Esophagus muscularis mucosa (tissue), 4 donors: Measurements from ENCODE around the gene ZNF624. TPM values are rescaled to one million over a fixed set of nuclear protein-coding genes. Genes with fewer than 3 reads are reported as not detected.
"Not testable (repeated sequence)": the region's sequence is repeated elsewhere in the genome, so short reads cannot be mapped to it uniquely, and the experiment has no call there.

Experiments used
- DNase-seq: peaks from one replicate; pipeline ENCODE4 v3.0.0-alpha.2; 2017; ENCODE audit errors: extremely low spot score
- H3K27ac ChIP-seq, 4 donors: fragments of 200-600 bp; sonication (generic); replicated peaks in 1 of 4; 1 replicate in 3 of 4; 2 replicates in 1 of 4; pipeline ENCODE4 v1.5.1; 2016 to 2019; ENCODE audit warnings: mild to moderate bottlenecking in 1 of 4
- H3K27me3 ChIP-seq, 4 donors: fragments of 200-600 bp; sonication (generic); one replicate each; pipeline versions ENCODE4 v1.5.1 to v1.6.0; 2016 to 2019
- H3K36me3 ChIP-seq, 4 donors: fragments of 200-600 bp; sonication (generic); one replicate each; pipeline ENCODE4 v1.5.1; 2016 to 2019
- H3K4me1 ChIP-seq, 4 donors: fragments of 200-600 bp; sonication (generic); one replicate each; pipeline ENCODE4 v1.5.1; 2016 to 2019
- H3K4me3 ChIP-seq, 4 donors: fragments of 200-600 bp; sonication (generic); 1 replicate in 2 of 4; 2 replicates in 2 of 4; pipeline ENCODE4 v1.5.1; 2016 to 2019; ENCODE audit warnings: mild to moderate bottlenecking in 4 of 4, moderate library complexity in 1 of 4
- H3K9me3 ChIP-seq, 4 donors: fragments of 200-600 bp; sonication (generic); 1 replicate in 3 of 4; 2 replicates in 1 of 4; pipeline ENCODE4 v1.5.1; 2016 to 2019
- EP300 ChIP-seq: sonication (generic); formaldehyde crosslinking; IDR thresholded peaks from one replicate; pipeline ENCODE4 v1.6.1; 2017; ENCODE audit warnings: antibody characterized with exemption
- POLR2A ChIP-seq: fragments of 450-650 bp; IDR thresholded peaks from one replicate; pipeline ENCODE4 v1.6.1; 2017; ENCODE audit warnings: antibody characterized with exemption, moderate library complexity, mild to moderate bottlenecking, low read depth
- POLR2AphosphoS5 ChIP-seq, 2 donors: sonication (generic); formaldehyde crosslinking; IDR thresholded peaks; one replicate each; pipeline ENCODE4 v1.6.1; 2017; ENCODE audit warnings: antibody characterized with exemption in 2 of 2
- WGBS: methylation state at CpG from one replicate; pipeline ENCODE4 v1.1.5; 2018; 5-methylcytosine and 5-hydroxymethylcytosine counted together
- intact Hi-C: fragments of 100-400 bp; cut with DNase I; formaldehyde crosslinking; loops from one replicate; pipeline ENCODE4 v1.15.1; 2023
- total RNA-seq, 4 donors: library from RNA; depleted of rRNA; stranded (reverse); fragments of >200 nt; gene quantifications; one replicate each; pipeline versions ENCODE4 v1.1.0 to v1.2.1, GENCODE V29; 2016
- TF ChIP-seq, protein P1 (sequence below), 3 experiments: fragments of 200-600 bp in 2 of 3; fragments of 450-650 bp in 1 of 3; sonication (generic) in 2 of 3; IDR thresholded peaks; one replicate each; pipeline ENCODE4 v1.5.1; 2017 to 2019; ENCODE audit warnings: antibody characterized with exemption in 3 of 3, mild to moderate bottlenecking in 2 of 3, moderate library complexity in 1 of 3

Gene ZNF624
- total RNA-seq = 1 to 10 TPM; 1.2 to 4.5 (median 2.5) TPM

DNA sequence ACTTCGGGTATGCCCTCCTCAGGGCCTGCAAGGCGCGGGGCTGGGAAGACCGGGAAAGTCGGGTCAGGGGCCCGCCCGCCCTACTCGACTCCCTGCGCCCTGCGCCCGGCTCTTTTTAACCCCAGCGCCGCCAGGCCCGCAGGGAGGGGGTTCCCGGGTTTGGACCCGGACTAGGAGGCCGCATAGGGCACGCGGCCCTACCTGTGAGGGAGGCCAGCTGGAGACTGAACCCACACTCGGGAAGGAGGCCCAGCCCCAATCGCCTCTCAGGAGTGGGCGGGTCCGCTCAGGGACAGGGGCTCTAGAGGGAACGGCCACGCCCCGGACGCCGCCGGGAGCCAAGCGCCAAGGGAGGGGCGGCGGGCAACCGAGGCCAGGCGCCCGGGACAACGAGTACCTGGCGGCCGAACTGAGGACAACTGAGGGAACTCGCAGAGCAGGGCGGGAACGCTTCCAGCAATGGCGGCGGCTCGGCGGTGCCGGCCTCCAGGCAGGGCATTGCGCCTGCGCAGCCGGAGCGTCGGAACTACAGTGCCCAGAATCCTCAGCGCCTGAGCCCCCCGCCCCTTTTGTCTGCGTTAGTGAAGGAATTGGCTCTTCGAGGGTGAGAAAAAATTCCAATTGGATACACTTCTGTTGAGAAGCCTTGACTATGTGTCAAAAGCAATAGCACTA is at the start of gene ZNF624:
ZNF624 (minus strand) TSS at position 484 of the 675 bp plus-strand sequence.
- peak; percentile 97 for DNase-seq
- Histone ChIP-seq H3K27me3 (no peaks in the 10 kb centered on the region), H3K27ac (peak within 1 kb of the TSS; percentile 94 to 95 (median 94)), H3K9me3 (no peaks in the 10 kb centered on the region), H3K4me3 (peak within 1 kb of the TSS; percentile 75 to 78 (median 76)), H3K4me1 (peaks cover 6 to 21% (median 19%) of the 10 kb centered on the region in 4 donors), H3K36me3 (no peaks in the 10 kb centered on the region)
- intact Hi-C loops = loop anchor here (5.0 kb wide), 1 partner anchor 66 kb away; no protein-coding TSS in a partner anchor
- 0% methylated on average over 21 of the region's 55 CpGs for WGBS
- TF ChIP-seq EP300 (peak; percentile 73), POLR2AphosphoS5 (IDR thresholded peaks at IDR 0.05) (peak; percentile 91 to 96), POLR2A (no peak)
- TF ChIP-seq, protein P1, sequence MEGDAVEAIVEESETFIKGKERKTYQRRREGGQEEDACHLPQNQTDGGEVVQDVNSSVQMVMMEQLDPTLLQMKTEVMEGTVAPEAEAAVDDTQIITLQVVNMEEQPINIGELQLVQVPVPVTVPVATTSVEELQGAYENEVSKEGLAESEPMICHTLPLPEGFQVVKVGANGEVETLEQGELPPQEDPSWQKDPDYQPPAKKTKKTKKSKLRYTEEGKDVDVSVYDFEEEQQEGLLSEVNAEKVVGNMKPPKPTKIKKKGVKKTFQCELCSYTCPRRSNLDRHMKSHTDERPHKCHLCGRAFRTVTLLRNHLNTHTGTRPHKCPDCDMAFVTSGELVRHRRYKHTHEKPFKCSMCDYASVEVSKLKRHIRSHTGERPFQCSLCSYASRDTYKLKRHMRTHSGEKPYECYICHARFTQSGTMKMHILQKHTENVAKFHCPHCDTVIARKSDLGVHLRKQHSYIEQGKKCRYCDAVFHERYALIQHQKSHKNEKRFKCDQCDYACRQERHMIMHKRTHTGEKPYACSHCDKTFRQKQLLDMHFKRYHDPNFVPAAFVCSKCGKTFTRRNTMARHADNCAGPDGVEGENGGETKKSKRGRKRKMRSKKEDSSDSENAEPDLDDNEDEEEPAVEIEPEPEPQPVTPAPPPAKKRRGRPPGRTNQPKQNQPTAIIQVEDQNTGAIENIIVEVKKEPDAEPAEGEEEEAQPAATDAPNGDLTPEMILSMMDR (IDR thresholded peaks at IDR 0.05) = peak in 1 of 3 experiments; percentile 7

DNA sequence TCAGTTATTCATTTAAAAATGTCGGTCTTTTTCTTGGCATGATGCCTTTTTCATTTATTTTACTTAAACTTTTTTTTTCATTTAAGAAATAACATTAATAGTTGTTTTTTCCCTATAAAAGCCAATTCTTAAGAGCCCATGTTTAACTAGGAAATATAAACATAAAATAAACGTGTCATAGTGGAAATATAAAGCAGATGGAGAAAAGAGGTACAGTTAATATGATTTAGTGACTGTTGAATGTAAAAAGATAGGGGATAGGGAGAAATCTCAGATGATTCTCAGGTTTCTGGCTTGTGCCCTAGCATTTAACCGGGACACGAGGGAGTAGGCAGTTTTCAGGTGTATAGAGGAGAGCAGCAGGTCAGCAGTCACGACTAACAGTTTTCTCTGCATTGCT is 44.0 kb upstream of the ZNF624 start:
- H3K27me3 ChIP-seq, H3K27ac ChIP-seq, DNase-seq, H3K4me1 ChIP-seq, H3K4me3 ChIP-seq, H3K36me3 ChIP-seq, H3K9me3 ChIP-seq, intact Hi-C loops: not testable (repeated sequence)
- WGBS = 37% methylated on average over 5 of the region's 5 CpGs

DNA sequence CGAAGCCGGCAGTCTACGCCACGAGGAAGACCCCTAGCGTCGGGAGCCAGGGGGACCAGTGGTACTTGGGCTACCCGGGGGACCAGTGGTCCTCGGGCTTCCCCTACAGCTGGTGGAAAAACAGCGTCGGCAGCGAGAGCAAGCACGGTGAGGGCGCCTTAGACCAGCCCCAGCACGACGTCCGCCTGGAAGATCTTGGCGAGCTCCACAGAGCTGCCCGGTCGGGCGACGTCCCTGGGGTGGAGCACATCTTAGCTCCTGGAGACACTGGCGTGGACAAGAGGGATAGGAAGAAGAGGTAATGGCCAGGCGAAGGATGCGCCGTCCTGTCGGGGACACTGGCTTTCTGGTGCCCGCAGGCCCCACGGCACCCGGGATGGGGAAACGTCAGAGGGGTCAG is 36.8 kb upstream of the ZNF624 start:
- peak overlapping the region in 1 of 4 donors; percentile 53 for H3K27ac ChIP-seq
- intact Hi-C loops, H3K4me1 ChIP-seq, H3K9me3 ChIP-seq, H3K27me3 ChIP-seq, DNase-seq, H3K36me3 ChIP-seq: not testable (repeated sequence)
- peak overlapping the region in 2 of 4 donors; percentile 37 to 41 for H3K4me3 ChIP-seq
- WGBS = 85% methylated on average over 9 of the region's 30 CpGs

DNA sequence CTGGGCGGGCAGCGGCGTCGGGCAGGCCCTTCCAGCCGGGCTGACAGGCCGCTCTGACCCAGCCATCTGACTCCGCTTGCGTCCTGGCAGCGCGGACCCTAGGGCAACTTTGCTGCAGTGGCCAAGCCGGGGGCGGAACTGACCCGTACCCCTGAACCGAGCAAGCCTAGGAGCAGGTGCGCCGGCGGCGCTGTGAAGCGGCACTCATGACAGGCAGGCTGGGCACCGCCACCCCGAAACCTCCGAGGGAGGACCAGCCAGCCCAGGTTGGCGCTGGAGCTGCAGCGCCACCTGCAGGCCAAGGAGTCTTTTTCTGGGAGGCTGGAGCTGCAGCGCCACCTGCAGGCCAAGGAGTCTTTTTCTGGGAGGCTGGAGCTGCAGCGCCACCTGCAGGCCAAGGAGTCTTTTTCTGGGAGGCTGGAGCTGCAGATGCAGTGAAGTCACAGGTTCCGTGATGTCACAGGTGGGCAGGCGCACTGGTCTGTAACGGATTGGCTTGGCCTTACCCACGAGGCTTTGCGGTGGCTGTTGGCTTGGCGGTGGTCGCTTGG is 36.2 kb upstream of the ZNF624 start, which contains the start of gene CCDC144A:
CCDC144A (plus strand) TSS at position 511 of the 551 bp plus-strand sequence. CDS start 160 bp downstream, outside the sequence.
- H3K9me3 ChIP-seq, DNase-seq, H3K27me3 ChIP-seq, intact Hi-C loops, H3K4me1 ChIP-seq, H3K36me3 ChIP-seq: not testable (repeated sequence)
- TF ChIP-seq, protein P1 (IDR thresholded peaks at IDR 0.05) = peak; percentile 51 to 59 (median 57)
- WGBS = no CpG with 5 or more reads among the region's 33 CpGs
- H3K4me3 ChIP-seq = peak within 1 kb of the TSS in 2 of 4 donors; percentile 37 to 41
- peak within 1 kb of the TSS in 1 of 4 donors; percentile 53 for H3K27ac ChIP-seq

DNA sequence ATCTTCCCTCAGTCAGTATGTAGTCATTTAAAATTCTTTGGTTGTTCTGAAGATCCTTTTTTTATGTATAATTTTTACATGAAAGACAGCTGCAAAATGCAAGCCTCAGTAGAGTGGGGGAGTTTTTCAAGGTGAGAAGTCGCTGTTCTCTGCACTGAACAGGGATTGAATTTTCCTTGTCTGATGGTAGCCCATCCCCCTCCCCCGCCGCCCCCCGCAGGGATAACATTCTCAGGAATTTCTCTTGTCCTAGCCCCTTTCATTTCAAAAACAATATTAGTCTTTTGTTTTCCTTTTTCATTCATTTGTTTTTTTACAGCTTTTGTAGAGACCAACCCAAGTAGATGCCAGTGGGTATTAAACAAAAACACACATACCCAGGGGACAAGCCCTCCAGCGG is 33.5 kb upstream of the ZNF624 start:
- intact Hi-C loops, DNase-seq, H3K4me3 ChIP-seq, H3K27ac ChIP-seq, H3K36me3 ChIP-seq, H3K9me3 ChIP-seq, H3K4me1 ChIP-seq: not testable (repeated sequence)
- peaks cover 0 to 18% (median 2%) of the 10 kb centered on the region in 4 donors for H3K27me3 ChIP-seq
- 66% methylated on average over 5 of the region's 5 CpGs for WGBS

DNA sequence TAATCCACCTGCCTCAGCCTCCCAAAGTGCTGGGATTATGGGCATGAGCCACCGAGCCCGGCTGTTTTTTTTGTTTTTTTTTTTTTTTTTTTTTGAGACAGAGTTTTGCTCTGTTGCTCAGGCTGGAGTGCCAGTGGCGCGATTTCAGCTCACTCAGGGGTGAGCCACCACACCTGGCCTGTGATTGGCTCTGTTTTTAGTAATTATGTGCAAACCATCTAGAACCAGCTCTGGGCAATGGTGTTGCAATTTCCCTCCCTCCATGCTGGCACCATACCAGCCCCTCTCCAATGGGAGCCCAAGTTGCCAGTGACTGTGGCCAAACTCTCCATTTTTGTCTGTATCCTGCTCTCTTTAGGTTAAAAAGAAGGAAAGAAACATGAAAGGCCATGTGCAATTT is 32.4 kb upstream of the ZNF624 start:
- H3K4me1 ChIP-seq, H3K36me3 ChIP-seq, intact Hi-C loops, H3K9me3 ChIP-seq, H3K4me3 ChIP-seq, H3K27ac ChIP-seq, DNase-seq: not testable (repeated sequence)
- 97% methylated on average over 4 of the region's 4 CpGs for WGBS
- H3K27me3 ChIP-seq = peaks cover 0 to 18% (median 2%) of the 10 kb centered on the region in 4 donors

DNA sequence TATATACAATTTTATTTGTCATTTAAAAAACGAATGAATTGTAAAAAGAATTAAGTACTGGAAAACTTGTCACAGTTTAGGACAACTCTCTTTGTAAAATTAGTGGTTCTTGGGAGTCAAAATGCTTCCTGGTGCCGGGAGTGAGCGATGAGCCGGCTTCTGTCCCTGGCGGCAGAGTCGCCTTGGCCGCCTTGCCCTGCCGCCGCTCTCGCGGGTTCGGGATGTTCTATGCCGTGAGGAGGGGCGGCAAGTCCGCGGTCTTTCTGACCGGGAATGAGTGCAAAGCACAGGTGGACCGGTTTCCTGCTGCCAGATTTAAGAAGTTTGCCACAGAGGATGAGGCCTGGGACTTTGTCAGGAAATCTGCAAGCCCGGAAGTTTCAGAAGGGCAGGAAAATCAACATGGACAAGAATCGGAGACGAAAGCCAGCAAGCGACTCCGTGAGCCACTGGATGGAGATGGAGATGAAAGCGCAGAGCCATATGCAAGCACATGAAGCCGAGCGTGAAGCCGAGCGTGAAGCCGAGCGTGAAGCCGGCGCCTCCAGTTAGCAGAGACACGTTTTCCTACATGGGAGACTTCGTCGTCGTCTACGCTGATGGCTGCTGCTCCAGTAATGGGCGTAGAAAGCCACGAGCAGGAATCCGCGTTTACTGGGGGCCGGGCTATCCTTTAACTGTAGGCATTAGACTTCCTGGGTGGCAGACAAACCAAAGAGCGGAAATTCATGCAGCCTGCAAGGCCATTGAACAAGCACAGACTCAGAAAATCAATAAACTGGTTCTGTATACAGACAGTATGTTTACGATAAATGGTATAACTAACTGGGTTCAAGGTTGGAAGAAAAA is 29.9 kb upstream of the ZNF624 start:
- H3K27ac ChIP-seq, H3K4me1 ChIP-seq, intact Hi-C loops, H3K36me3 ChIP-seq, DNase-seq, H3K9me3 ChIP-seq: not testable (repeated sequence)
- WGBS = 44% methylated on average over 44 of the region's 44 CpGs
- H3K27me3 ChIP-seq = peaks cover 0 to 18% (median 2%) of the 10 kb centered on the region in 4 donors
- H3K4me3 ChIP-seq = peak overlapping the region in 3 of 4 donors; percentile 24 to 29 (median 26)
